Left ventricle myocardium superior (tissue), 1 donor: ENCODE results near the gene CELA3B. TPM values are rescaled to one million over a fixed set of nuclear protein-coding genes. Genes with fewer than 3 reads are reported as not detected.
A peak's percentile ranks its signal among the peaks of the same experiment; 100 is the strongest.
"Not testable (repeated sequence)": the region's sequence is repeated elsewhere in the genome, so short reads cannot be mapped to it uniquely, and the experiment has no call there.

Experiments
- ATAC-seq: fragments of 200-7000 bp; cut with Tn5 transposase; one replicate; pipeline ENCODE4 v1.9.1; 2020; ENCODE audit warnings: mild to moderate bottlenecking, moderate library complexity
- DNase-seq: peaks from one replicate; pipeline ENCODE4 v3.0.0-alpha.2; 2020
- intact Hi-C: fragments of 100-400 bp; cut with micrococcal nuclease; formaldehyde crosslinking; loops from one replicate; pipeline ENCODE4 v1.11.0; 2022
- total RNA-seq: library from RNA; stranded (reverse); fragmentation: NEBNext Ultra II Directional; extraction: Animal tissue kit (Norgen Biotek cat#: 25700); gene quantifications from one replicate; pipeline ENCODE4 v1.2.1, GENCODE V29; 2021
- donor health status: DM: no; HTN: yes; CAD: no; lungs with severe emphysema.

Gene CELA3B
- total RNA-seq, 1 donor from 2014 or later, result not detected

DNA sequence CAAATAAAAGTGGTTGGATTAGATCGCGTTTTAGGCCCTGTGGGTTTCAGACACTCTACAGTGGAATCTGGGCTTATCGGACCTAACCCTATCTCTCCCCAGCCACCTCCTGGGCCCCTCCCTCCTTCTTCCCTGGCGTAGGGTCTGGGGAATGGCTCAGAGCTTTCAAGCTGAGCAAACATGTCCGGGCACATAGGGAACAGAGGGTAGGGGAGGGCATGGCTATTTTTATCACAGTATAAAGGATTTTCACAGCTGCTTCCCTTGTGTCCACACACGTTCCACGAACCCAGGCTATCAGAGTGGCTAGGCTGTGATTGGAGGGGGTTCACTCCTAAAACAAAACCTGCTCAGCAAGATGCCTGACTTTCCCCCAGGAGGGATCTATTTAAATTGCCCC is 22.8 kb downstream of the CELA3B start:
- intact Hi-C loops, DNase-seq: not testable (repeated sequence)
- ATAC-seq, result peak; percentile 79

DNA sequence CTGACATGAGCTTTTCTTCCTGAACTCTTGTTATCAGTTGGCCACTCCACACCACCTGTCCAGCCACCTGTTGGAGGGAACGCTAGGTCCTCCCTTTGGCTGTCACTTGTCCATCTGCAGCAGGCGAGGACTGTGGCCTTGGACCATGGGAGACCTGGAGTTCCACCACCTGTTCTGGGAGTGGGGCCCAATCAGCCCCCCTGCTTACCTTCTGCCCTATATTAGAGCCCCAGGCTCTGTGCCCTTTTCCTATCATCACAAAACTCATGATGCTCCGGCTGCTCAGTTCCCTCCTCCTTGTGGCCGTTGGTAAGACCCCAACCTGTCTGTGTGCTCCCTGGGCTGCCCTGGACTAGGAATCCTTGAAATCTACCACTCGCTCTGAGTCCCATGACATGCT is 24.6 kb downstream of the CELA3B start, which contains the start of gene CELA3A:
Gene CELA3A, plus strand, starts transcription at position 249 of the 400 bp plus-strand sequence. Its CDS starts 18 bp downstream, at position 267.
- DNase-seq, result no peak
- ATAC-seq, result no peak
- intact Hi-C loops, result no loop called here

DNA sequence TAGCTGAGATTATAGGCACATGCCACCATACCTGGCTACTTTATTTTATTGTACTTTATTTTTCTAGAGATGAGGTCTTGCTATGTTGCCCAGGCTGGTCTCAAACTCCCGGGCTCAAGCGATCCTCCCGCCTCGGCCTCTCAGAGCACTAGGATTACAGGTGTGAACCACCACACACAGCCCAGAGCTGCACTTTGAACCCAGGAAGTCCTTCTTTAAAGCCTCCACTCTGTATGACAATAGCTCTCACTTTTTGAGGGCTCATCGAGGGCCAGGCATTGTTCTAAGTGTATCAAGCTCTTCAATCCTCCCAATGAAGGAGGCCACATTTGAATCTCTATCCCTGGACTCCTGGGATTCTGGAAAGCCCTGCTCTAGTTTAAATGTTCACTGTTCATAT is 25.6 kb downstream of the CELA3B start:
- intact Hi-C loops, DNase-seq, ATAC-seq: not testable (repeated sequence)

DNA sequence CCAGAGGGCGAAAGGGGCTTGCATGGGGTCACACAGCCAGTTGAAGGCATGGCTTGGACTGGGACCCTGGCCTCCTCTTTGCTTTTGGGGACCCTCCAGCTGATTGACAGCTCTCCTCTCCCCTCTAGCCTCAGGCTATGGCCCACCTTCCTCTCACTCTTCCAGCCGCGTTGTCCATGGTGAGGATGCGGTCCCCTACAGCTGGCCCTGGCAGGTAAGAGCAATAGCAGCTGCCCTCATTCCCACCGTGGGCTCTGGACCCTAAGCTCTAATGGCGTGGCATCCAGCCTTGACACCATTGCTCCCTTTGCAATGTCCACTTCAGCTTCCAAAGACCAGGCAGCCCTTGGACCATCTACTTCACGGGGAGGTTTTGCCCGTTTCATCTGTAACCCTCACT is 26.1 kb downstream of the CELA3B start:
- ATAC-seq, DNase-seq, intact Hi-C loops: not testable (repeated sequence)

DNA sequence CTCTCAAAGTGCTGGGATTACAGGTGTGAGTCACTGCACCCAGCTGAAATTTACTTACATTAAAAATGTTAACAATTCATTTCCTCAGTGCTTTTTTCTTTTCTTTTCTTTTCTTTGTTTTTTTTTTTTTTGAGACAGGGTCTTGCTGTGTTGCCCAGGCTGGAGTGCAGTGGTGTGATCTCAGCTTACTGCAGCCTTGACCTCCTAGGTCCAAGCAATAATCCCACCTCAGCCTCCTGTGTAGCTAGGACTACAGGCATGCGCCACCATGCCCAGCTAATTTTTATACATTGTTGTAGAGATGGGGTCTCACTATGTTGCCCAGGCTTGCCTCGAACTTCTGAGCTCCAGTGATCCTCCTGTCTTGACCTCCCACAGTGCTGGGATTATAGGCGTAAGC is 27.1 kb downstream of the CELA3B start:
- intact Hi-C loops, DNase-seq, ATAC-seq: not testable (repeated sequence)

DNA sequence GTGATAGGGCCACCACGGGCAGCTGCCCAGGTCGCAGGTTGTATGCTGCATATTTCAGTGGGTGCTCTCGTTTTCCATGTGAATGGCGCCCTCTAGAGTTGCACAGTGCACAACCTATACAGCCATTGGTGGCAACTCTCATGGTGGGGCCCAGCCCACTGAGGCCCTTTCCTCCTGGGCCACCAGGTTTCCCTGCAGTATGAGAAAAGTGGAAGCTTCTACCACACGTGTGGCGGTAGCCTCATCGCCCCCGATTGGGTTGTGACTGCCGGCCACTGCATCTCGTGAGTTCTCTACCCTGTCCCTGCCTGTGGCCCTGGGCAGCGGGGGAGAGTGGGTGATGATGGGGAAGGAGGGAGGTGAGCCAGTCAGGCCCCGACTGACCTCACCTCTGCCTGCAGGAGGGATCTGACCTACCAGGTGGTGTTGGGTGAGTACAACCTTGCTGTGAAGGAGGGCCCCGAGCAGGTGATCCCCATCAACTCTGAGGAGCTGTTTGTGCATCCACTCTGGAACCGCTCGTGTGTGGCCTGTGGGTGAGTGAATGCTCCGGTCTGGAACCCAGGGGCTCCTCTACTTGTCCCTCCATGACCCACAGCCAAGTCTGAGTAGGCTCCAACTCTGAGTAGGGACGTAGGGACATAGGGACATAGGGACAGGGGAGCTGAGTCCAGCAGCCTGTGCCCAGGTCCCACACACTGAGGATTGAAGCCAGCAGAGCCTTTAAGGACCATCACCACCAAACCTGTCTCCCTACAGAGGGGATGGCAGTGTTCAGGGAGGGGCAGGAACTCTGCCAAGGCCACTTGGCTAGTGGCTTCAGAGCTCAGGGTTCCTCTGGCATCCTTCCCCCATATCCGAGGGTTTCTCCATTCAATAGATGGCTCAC is 28.7 kb downstream of the CELA3B start:
- intact Hi-C loops, result not testable (repeated sequence)
- ATAC-seq (peak; percentile 87), DNase-seq (peak; percentile 40)

DNA sequence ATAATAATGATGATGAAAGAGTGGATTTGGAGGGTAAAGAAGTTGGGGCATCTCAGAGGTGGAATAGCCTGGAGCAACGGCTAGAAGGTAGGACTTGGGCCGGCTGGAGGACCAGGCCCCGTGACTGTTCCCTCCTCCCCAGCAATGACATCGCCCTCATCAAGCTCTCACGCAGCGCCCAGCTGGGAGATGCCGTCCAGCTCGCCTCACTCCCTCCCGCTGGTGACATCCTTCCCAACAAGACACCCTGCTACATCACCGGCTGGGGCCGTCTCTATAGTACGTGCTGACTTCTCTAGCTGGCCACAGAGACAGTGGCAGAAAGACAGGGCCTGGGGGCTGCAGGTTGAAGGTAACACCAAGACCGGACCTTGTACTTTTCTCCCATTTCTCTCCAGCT is 29.9 kb downstream of the CELA3B start:
- ATAC-seq, intact Hi-C loops, DNase-seq: not testable (repeated sequence)

DNA sequence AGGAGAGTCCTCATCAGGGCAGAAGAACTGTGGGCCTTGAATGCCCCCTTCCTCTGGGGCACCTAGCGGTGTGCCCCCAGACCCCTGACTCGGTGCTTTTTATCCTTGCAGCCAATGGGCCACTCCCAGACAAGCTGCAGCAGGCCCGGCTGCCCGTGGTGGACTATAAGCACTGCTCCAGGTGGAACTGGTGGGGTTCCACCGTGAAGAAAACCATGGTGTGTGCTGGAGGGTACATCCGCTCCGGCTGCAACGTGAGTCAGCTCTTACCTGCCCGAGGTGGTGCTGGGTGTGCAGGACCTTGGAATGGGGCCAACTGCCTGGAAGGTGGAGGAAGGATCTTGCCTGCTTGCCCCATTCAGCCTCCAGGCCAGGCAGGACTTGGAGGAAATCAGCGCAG is 30.4 kb downstream of the CELA3B start:
- intact Hi-C loops, result not testable (repeated sequence)

DNA sequence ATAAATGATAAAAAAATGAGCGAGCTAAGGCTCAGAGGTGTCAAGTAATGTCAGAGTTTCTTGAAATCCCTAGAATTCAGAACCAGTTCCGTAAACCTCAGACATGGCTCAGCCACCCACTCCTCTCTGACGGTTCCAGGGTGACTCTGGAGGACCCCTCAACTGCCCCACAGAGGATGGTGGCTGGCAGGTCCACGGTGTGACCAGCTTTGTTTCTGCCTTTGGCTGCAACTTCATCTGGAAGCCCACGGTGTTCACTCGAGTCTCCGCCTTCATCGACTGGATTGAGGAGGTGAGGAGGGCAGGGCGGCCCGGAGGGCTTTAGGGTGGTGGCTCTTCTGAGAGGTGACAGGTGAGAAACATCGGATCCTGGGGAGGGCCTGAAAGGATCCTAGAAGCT is 32.7 kb downstream of the CELA3B start:
- intact Hi-C loops, DNase-seq, ATAC-seq: not testable (repeated sequence)

More for the DNA sequence above, 30.4 kb downstream of the CELA3B start:
- not testable (repeated sequence) for ATAC-seq, DNase-seq

DNA sequence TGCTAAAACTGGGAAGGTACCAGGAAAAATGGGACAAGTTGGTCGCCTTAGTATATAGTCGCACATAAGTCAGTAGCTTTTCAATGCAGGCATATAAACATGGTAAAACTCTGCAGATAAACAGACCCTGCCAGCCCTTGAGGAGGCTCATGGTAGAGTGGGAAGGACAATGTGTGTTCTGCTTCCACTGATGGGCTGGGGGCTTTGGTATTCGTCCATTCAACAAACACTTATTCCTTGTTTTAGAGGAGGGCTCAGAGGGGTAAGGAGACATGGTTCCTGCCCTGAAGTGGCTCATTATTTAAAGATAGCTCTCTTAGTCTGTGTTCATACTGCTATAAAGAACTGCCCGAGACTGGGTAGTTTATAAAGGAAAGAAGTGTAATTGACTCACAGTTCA is 35.9 kb downstream of the CELA3B start:
- DNase-seq, intact Hi-C loops, ATAC-seq: not testable (repeated sequence)

DNA sequence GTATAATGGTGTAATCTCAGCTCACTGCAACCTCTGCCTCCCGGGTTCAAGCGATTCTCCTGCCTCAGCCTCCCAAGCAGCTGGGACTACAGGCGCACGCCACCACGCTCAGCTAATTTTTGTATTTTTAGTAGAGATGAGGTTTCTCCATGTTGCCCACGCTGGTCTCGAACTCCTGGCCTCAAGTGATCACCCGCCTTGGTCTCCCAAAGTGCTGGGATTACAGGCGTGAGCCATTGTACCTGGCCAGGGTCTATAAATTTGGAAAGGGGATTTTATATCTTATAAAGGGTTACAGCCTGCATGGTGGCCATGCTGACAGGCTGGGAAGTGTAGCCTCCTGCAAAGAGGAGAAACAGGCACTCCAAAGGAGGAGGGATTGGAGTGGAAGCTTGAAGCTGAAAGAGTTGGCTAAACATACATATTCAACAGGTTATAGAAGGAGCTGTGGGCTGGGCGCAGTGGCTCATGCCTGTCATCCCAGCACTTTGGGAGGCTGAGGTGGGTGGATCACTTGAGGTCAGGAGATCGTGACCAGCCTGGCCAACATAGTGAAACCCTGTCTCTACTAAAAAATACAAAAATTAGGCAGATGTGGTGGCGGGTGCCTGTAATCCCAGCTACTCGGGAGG is 37.9 kb downstream of the CELA3B start:
- intact Hi-C loops, DNase-seq, ATAC-seq: not testable (repeated sequence)

DNA sequence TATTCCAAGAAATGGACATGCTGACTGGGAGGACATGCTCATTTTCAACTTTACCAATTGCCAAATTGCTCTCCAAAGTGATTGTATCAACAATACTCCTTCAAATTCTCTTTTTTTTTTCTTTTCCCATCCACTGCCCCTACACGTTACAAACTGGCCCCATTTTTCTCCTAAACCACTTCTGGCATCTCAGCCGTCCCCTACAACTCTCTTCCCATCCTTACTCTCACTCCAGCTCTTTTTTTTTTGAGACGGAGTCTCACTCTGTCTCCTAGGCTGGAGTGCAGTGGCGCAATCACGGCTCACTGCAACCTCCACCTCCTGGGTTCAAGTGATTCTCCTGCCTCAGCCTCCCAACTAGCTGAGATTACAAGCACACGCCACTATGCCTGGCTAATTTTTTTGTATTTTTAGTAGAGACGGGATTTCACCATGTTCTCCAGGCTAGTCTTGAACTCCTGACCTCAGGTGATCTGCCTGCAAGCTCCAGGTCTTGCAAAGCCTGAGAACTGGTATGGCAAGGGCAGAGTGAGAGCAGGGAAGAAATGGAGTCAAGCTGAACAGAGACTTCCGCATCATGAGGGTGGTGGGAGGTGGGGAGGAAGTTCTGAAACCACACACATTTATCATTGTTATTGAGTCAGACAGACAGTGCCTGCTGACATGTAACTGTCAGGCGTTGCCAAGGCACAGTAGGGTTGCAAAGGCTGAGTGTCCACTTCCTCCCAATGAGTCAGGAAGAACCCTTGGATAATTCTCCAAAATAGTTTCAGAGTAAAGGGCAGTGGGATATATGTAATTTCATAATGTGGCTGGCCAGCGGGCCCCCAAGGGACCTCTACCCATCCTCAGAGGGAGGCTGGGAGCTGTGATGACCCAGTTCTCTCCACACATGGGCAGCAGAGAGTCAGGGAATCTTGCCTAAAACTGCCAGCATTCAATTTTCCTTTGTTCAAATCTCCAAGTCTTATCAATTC is 42.0 kb downstream of the CELA3B start:
- DNase-seq, result no peak
- peak; percentile 69 for ATAC-seq
- intact Hi-C loops, result no loop called here

DNA sequence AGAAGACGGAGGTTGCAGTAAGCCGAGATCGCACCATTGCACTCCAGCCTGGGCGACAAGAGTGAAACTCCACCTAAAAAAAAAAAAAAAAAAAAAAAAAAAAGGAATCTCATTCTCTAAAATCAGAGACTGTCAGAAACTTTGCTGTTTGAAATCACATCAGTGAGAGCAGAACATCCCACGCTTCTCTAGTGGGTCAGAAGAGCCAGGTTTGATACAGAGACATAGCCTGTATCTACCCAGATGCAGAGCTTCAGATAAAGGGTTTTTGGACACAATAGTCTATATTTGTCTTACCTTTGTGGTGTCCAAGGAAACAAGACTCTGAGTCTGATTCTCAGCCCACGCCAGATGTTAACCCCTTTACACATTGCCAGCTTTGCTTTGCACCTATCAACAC is 44.2 kb downstream of the CELA3B start:
- intact Hi-C loops, result no loop called here
- no peak for DNase-seq
- no peak for ATAC-seq

DNA sequence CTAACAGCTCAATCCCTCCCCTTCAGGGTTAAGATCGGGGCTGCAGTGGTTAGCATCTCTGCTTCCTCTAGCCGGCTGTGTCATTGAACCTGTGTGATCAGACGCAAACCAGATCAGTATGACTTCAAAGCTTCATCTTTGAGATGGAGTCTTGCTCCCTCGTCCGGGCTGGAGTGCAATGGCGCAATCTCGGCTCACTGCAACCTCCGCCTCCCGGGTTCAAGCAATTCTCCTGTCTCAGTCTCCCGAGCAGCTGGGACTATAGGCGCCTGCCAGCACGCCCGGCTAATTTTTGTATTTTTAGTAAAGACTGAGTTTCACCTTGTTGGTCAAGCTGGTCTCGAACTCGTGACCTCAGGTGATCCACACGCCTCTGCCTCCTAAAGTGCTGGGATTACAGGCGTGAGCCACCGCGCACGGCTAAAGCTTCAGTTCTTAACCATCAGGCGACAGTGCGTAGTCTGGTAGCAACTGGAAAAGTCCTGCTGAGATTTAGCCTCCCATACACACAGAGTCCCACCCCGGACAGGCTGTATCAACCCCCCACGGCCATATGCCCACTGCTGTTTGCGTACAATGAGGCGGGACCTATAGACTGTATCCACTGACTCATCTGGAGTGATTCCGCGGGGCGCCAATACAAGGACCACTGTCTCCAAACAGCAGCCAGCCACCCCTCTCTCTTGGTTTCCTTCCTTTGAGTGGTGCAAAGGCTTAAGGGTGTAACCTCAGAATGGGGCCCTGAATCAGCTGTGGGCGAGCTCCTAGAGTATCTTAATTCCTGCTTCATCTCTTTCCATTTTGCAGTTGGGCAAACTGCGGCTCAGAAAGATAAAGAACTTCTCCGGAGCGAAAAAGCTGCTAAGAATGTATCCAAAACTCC is 47.9 kb downstream of the CELA3B start:
- peak; percentile 66 for ATAC-seq
- intact Hi-C loops, result no loop called here
- DNase-seq, result peak; percentile 59

DNA sequence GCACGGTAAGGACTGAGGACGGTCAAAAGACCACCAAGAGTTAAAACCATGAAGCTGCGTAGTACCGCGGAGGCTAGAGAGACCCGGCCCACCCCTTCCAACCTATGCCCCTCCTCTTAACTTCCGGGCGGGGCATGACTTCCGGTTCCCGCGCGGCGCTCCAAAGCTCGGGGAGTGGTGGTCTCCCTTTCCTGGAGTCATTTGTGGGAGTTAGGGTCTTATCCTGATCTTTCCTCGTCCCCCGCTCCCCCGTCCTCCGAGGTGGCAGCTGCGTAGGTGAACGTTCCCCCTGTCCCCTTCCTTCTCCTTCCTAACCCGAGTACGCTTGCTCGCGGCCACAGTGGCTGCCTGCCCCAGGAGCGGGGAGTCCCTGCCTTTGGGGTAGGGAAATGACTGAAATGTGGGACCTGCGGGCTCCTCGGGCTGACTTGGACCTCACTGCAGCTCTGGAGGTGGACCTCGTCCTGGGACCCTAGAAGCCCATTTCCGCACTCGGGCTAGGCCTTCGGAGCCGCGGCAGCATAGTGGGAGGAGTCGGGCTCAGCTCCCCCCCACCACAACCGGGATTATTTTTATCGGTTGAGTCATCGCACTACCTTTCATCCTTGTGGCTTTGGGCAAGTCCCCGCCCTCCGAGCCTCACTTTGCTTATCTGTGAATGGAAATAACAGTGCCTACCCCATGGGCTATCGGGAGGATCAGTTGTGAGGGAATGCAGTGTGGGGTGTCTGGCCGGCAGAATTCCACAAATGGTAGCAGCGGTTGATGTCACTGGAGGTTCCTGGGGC is 48.7 kb downstream of the CELA3B start:
- ATAC-seq, result peak; percentile 96
- peak; percentile 85 for DNase-seq
- intact Hi-C loops, result no loop called here

DNA sequence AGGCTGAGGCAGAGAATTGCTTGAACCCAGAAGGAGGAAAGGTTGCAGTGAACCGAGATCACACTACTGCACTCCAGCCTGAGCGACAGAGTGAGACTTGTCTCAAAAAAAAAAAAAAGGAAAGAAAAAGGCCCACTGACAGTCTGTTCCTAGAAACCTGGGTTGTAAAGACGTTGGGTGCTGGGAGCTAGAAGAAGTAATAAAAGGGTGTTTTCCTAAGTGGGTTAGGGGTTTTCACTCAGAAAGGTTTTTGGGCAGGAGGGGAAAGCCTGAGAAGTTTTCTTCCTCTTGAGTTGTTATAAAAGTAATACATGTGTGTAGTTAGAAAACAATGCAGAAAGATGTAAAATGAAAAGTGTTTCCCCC is 50.1 kb downstream of the CELA3B start:
- ATAC-seq, result no peak
- no peak for DNase-seq
- intact Hi-C loops, result no loop called here

DNA sequence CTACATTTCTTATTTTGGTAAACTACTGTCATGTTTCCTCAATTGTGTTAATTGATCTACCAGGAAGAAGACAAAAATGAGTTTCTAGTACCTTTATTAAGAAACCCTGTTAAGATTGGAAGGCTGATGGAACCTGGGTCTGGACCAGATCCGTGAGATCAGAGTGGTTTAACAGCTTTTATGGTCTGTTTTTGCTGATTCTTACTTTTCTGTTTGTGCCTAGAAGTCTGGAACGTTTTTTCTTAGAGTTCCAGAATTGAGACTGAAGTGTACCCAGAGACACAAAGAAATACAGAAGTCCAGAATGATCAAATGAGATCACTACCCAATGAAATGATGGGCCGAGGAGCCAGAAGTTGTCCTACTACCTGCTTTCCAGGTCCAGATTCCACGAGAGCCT is 53.2 kb downstream of the CELA3B start:
- DNase-seq, result no peak
- no peak for ATAC-seq
- intact Hi-C loops, result no loop called here
